Measurements from ENCODE around the gene OR10Z1. TPM values are rescaled to one million over a fixed set of nuclear protein-coding genes. Genes with fewer than 3 reads are reported as not detected.

OR10Z1 gene
- total and polyA plus RNA-seq, 2 of the 13 experiments (the other 11 are each of a cell fraction or from before 2014, with no cell fraction given), result not detected

GRCh38 chr1:158583962-158584361 is 21.1 kb upstream of the OR10Z1 start:
- POLR2A ChIA-PET, result no interaction called here
- Histone ChIP-seq H3K79me2 (ENCODE audit: insufficient read depth, low read length) (no peaks in the 10 kb centered on the region), H3K36me3 (replicated peaks in 1 of 2; ENCODE audit: control insufficient read depth in 1 of 2, insufficient read depth in 2 of 2, low read length in 2 of 2) (no peaks in the 10 kb centered on the region), H3K9me3 (ENCODE audit: low read length) (peaks cover 75% of the 10 kb centered on the region), H3K4me2 (ENCODE audit: low read depth, low read length) (no peak overlapping the region), H2AFZ (ENCODE audit: low read length) (no peak overlapping the region), H3K27me3 (ENCODE audit: control insufficient read depth in 1 of 2, insufficient read depth in 2 of 2, low read length in 2 of 2) (no peaks in the 10 kb centered on the region), H3K27ac (ENCODE audit: extremely low read length, insufficient read depth, low read length) (no peak overlapping the region), H3K9ac (ENCODE audit: insufficient read depth, low read depth, low read length) (no peak overlapping the region), H3K4me1 (ENCODE audit: insufficient read depth, low read length) (no peaks in the 10 kb centered on the region), H4K20me1 (ENCODE audit: insufficient read depth, low read length) (no peaks in the 10 kb centered on the region), H3K4me3 (replicated peaks in 1 of 3; ENCODE audit: insufficient read depth in 1 of 3, low read depth in 2 of 3, low read length in 3 of 3) (no peak overlapping the region)
- in situ Hi-C loops (cut with HindIII; ENCODE audit: extremely low pct_ligation_motif_present, low pct_unique_long_range_greater_than_20kb), result no loop called here
- CTCF ChIA-PET (ENCODE audit: low intra/inter-chr PET ratio, low total read pairs), result no interaction called here
- BruUV-seq (replicated peaks), result no TSS peak
- DNase-seq (ENCODE audit: low spot score) (no peak), ATAC-seq (no peak), FAIRE-seq (no peak)
- WGBS (ENCODE audit: low lambda C conversion rate), result 14% methylated on average over 4 of the region's 4 CpGs
- no peak for TF ChIP-seq CERS6 (CRISPR knock-in tag; IDR thresholded peaks at IDR 0.05)
- no peak for TF ChIP-seq KIAA2018 (CRISPR knock-in tag; IDR thresholded peaks at IDR 0.05; ENCODE audit: borderline replicate concordance)
- TF ChIP-seq DR1 (CRISPR knock-in tag; IDR thresholded peaks at IDR 0.05), result no peak
- no peak for TF ChIP-seq KDM3A (CRISPR knock-in tag; IDR thresholded peaks at IDR 0.05; ENCODE audit: low read depth)
- no peak for TF ChIP-seq ARNTL (CRISPR knock-in tag; IDR thresholded peaks at IDR 0.05)
- no peak for TF ChIP-seq SP1 (IDR thresholded peaks at IDR 0.05)
- TF ChIP-seq SP1 (CRISPR knock-in tag; IDR thresholded peaks at IDR 0.05), result no peak
- no peak for TF ChIP-seq ADNP (CRISPR knock-in tag; IDR thresholded peaks at IDR 0.05)
- no peak for TF ChIP-seq ZBTB7A (CRISPR knock-in tag; IDR thresholded peaks at IDR 0.05)
- no peak for TF ChIP-seq MXD3 (CRISPR knock-in tag; IDR thresholded peaks at IDR 0.05)
- TF ChIP-seq MEIS1 (CRISPR knock-in tag; IDR thresholded peaks at IDR 0.05; ENCODE audit: borderline replicate concordance), result no peak
- no peak for TF ChIP-seq MED1 (CRISPR knock-in tag; IDR thresholded peaks at IDR 0.05)
- no peak for TF ChIP-seq ZNF788 (CRISPR knock-in tag; IDR thresholded peaks at IDR 0.05; ENCODE audit: borderline replicate concordance)
- no peak for TF ChIP-seq ZIK1 (CRISPR knock-in tag; IDR thresholded peaks at IDR 0.05; ENCODE audit: borderline replicate concordance, low read depth)
- no peak for TF ChIP-seq GZF1 (CRISPR knock-in tag; IDR thresholded peaks at IDR 0.05)
- intact Hi-C loops (cut with micrococcal nuclease; ENCODE audit: unreplicated experiment), result no loop called here

All from HepG2 (cell line).